NB4 (cell line): ENCODE data around the gene CDR2.
"Not testable (repeated sequence)": the region's sequence is repeated elsewhere in the genome, so short reads cannot be mapped to it uniquely, and the experiment has no call there.

Experiments
- DNase-seq: peaks from one replicate; pipeline ENCODE4 v3.0.0; 2010; ENCODE audit warnings: low read depth
- H3K4me3 ChIP-seq: one replicate; pipeline ENCODE4 v1.5.1; 2011; ENCODE audit warnings: mild to moderate bottlenecking, low read depth, low read length, moderate library complexity
- CTCF ChIP-seq: IDR thresholded peaks from one replicate; pipeline ENCODE4 v1.5.1; 2012; ENCODE audit warnings: low read depth, low read length
- MAX ChIP-seq: IDR thresholded peaks from 2 replicates; pipeline ENCODE4 v1.6.1; 2011; ENCODE audit warnings: low read depth, low read length
- MYC ChIP-seq: IDR thresholded peaks from 2 replicates; pipeline ENCODE4 v1.6.1; 2011; ENCODE audit warnings: low read depth, low read length
- POLR2A ChIP-seq: IDR thresholded peaks from 2 replicates; pipeline ENCODE4 v1.6.1; 2011; ENCODE audit warnings: mild to moderate bottlenecking; ENCODE audit not compliant: insufficient read length; ENCODE audit errors: extremely low read depth

CDR2 gene

GRCh38 chr16:22374311-22375116 is at the start of gene CDR2:
Gene CDR2 (minus strand): TSS chr16:22374619. CDS start chr16:22374309, 310 bp downstream.
- peak within 1 kb of the TSS; percentile 76 for H3K4me3 ChIP-seq
- DNase-seq: peak; percentile 96
- TF ChIP-seq POLR2A (peak; percentile 66), MYC (no peak), MAX (peak; percentile 53; the same call in 1 of the 2 replicates), CTCF (no peak)

GRCh38 chr16:22423716-22424115 is 49.3 kb upstream of the CDR2 start:
- no peak for TF ChIP-seq MYC
- TF ChIP-seq MAX: peak; percentile 27; the same call in 1 of the 2 replicates
- no peak for TF ChIP-seq POLR2A
- no peak for TF ChIP-seq CTCF
- DNase-seq: no peak
- no peak overlapping the region for H3K4me3 ChIP-seq

- TF ChIP-seq MAX (no peak), POLR2A (no peak), MYC (no peak)
- no peak overlapping the region for H3K4me3 ChIP-seq
- no peak for DNase-seq
These were observed 46.7 kb upstream of the CDR2 start for GRCh38 chr16:22421136-22421535.

- TF ChIP-seq POLR2A (no peak), MAX (no peak), MYC (no peak), CTCF (no peak)
- no peak overlapping the region for H3K4me3 ChIP-seq
- DNase-seq: no peak
These were observed 46.3 kb upstream of the CDR2 start for GRCh38 chr16:22420606-22421135.

GRCh38 chr16:22419908-22420307 is 45.5 kb upstream of the CDR2 start:
- H3K4me3 ChIP-seq: no peak overlapping the region
- no peak for TF ChIP-seq CTCF
- TF ChIP-seq POLR2A: no peak
- TF ChIP-seq MAX: no peak
- TF ChIP-seq MYC: no peak
- no peak for DNase-seq

GRCh38 chr16:22418826-22419225 is 44.4 kb upstream of the CDR2 start:
- no peak for DNase-seq
- no peak for TF ChIP-seq CTCF
- no peak overlapping the region for H3K4me3 ChIP-seq

GRCh38 chr16:22417798-22418197 is 43.4 kb upstream of the CDR2 start:
- H3K4me3 ChIP-seq, DNase-seq: not testable (repeated sequence)
